Measurements from ENCODE around the gene CHPF. TPM values are rescaled to one million over a fixed set of nuclear protein-coding genes. Genes with fewer than 3 reads are reported as not detected.

CHPF gene
- total and polyA plus RNA-seq, 10 of the 15 experiments (the other 5 are each of a cell fraction or from before 2014, with no cell fraction given): 0.09 to 17.4 (median 8.3) TPM; not detected in 1

- Histone ChIP-seq H2AFZ (ENCODE audit: control insufficient read depth, low read depth, low read length) (no peak overlapping the region), H3K79me2 (ENCODE audit: control insufficient read depth, insufficient read depth, low read length) (peaks cover 11% of the 10 kb centered on the region), H3K27me3 (replicated peaks in 1 of 2; ENCODE audit: control insufficient read depth in 2 of 2, insufficient read depth in 2 of 2, low read length in 1 of 2) (peaks cover 11 to 15% of the 10 kb centered on the region in 2 experiments), H3K4me1 (ENCODE audit: control insufficient read depth, insufficient read depth, low read length) (peaks cover 12% of the 10 kb centered on the region), H3K9me3 (replicated peaks; ENCODE audit: control insufficient read depth, insufficient read depth, low read length) (no peaks in the 10 kb centered on the region; the same call in 2 of the 3 replicates), H4K20me1 (ENCODE audit: control insufficient read depth, insufficient read depth) (no peaks in the 10 kb centered on the region), H3K36me3 (ENCODE audit: control insufficient read depth in 2 of 2, insufficient read depth in 2 of 2, low read length in 1 of 2) (no peaks in the 10 kb centered on the region), H3K4me2 (ENCODE audit: control insufficient read depth, insufficient read depth) (no peak overlapping the region), H3K9ac (ENCODE audit: control insufficient read depth, insufficient read depth, low read length) (no peak overlapping the region), H3K4me3 (no peak overlapping the region), H3K27ac (ENCODE audit: control insufficient read depth, insufficient read depth) (no peak overlapping the region)
- ATAC-seq (no peak), FAIRE-seq (no peak), DNase-seq (ENCODE audit: low read depth, low spot score) (no peak)
- 11% methylated on average over 10 of the region's 10 CpGs for WGBS (ENCODE audit: insufficient coverage, insufficient replicate concordance, low lambda C conversion rate, missing lambda C conversion rate)
- in situ Hi-C loops (cut with MboI): no loop called here
- CTCF ChIA-PET: interaction anchor here (0.7 to 11.4 kb wide), 24 partner anchors 9 to 194 kb away, joined by 3 to 224 read pairs (median 5); partner anchors contain the start of genes ASIC4 and STK11IP
- no TSS peak for BruUV-seq (replicated peaks)
- intact Hi-C loops (cut with micrococcal nuclease; ENCODE audit: unreplicated experiment): loop anchor here (1.0 kb wide), 1 partner anchor 35 kb away; no protein-coding TSS in a partner anchor
- SMC1A ChIA-PET (ENCODE audit: uncharacterized antibody, unreplicated experiment): interaction anchor here (0.6 to 3.0 kb wide), 8 partner anchors 13 to 158 kb away, joined by 3 to 41 read pairs (median 4); no protein-coding TSS in a partner anchor
- POLR2A ChIA-PET: no interaction called here
- RAD21 ChIA-PET (ENCODE audit: unreplicated experiment): interaction anchor here (0.8 to 2.1 kb wide), 7 partner anchors 14 to 37 kb away, joined by 3 to 42 read pairs (median 7); no protein-coding TSS in a partner anchor
- TF ChIP-seq ZNF24 (IDR thresholded peaks at IDR 0.05) (no peak), HCFC1 (IDR thresholded peaks at IDR 0.05; ENCODE audit: low read length) (no peak), ZNF592 (IDR thresholded peaks at IDR 0.05) (no peak), MLLT1 (IDR thresholded peaks at IDR 0.05) (no peak), SKIL (IDR thresholded peaks at IDR 0.05; ENCODE audit: low read depth, poor library complexity, severe bottlenecking) (no peak), ZBTB4 (CRISPR knock-in tag; IDR thresholded peaks at IDR 0.05) (no peak)
Measured at GRCh38 chr2:219494952-219495530, 48.6 kb downstream of the CHPF start.

Data from GM12878 (cell line).